MM.1S (cell line): ENCODE measurements around the gene SHC2.
"Not testable (repeated sequence)": the region's sequence is repeated elsewhere in the genome, so short reads cannot be mapped to it uniquely, and the experiment has no call there.

ENCODE experiments used
- DNase-seq: peaks from one replicate; pipeline ENCODE4 v3.0.0-alpha.2; 2015
- H2AFZ ChIP-seq: fragments of 300-600 bp; sonication (generic); 2 replicates; pipeline ENCODE4 v1.6.0; 2016; ENCODE audit warnings: antibody characterized with exemption, low read length
- H3F3A ChIP-seq: fragments of 300-600 bp; sonication (generic); 2 replicates; pipeline ENCODE4 v1.6.1; 2016; ENCODE audit warnings: mild to moderate bottlenecking, antibody characterized with exemption, low read length, moderate library complexity, mixed read lengths; ENCODE audit not compliant: insufficient read depth
- H3K27ac ChIP-seq: fragments of 300-600 bp; sonication (generic); 2 replicates; pipeline ENCODE4 v1.5.1; 2016; ENCODE audit warnings: mild to moderate bottlenecking, low read length
- H3K27me3 ChIP-seq: fragments of 300-600 bp; sonication (generic); replicated peaks from 2 replicates; pipeline ENCODE4 v1.6.0; 2016; ENCODE audit warnings: low read length; ENCODE audit not compliant: insufficient read depth
- H3K36me3 ChIP-seq: fragments of 300-600 bp; sonication (generic); replicated peaks from 2 replicates; pipeline ENCODE4 v1.6.1; 2016; ENCODE audit warnings: mild to moderate bottlenecking, low read length, mixed read lengths; ENCODE audit not compliant: insufficient read depth
- H3K4me1 ChIP-seq: fragments of 300-600 bp; sonication (generic); 2 replicates; pipeline ENCODE4 v1.6.1; 2016; ENCODE audit warnings: low read length, mixed read lengths
- H3K4me2 ChIP-seq: fragments of 300-600 bp; sonication (generic); 2 replicates; pipeline ENCODE4 v1.6.0; 2016; ENCODE audit warnings: low read depth, low read length
- H3K4me3 ChIP-seq: fragments of 300-600 bp; sonication (generic); 2 replicates; pipeline ENCODE4 v1.5.1; 2016; ENCODE audit warnings: low read length, mixed read lengths
- H3K79me2 ChIP-seq: fragments of 300-600 bp; sonication (generic); 2 replicates; pipeline ENCODE4 v1.6.1; 2016; ENCODE audit warnings: mixed run types, low read length, mixed read lengths
- H3K9ac ChIP-seq: fragments of 300-600 bp; sonication (generic); 2 replicates; pipeline ENCODE4 v1.6.1; 2016; ENCODE audit warnings: low read length, mixed read lengths
- H3K9me2 ChIP-seq: fragments of 300-600 bp; sonication (generic); replicated peaks from 2 replicates; pipeline ENCODE4 v1.6.1; 2016; ENCODE audit warnings: mild to moderate bottlenecking, low read length, mixed read lengths; ENCODE audit not compliant: insufficient read depth
- H3K9me3 ChIP-seq: fragments of 300-600 bp; sonication (generic); replicated peaks from 2 replicates; pipeline ENCODE4 v1.6.1; 2016; ENCODE audit warnings: mild to moderate bottlenecking, low read length, mixed read lengths; ENCODE audit not compliant: insufficient read depth
- H4K20me1 ChIP-seq: fragments of 300-600 bp; sonication (generic); 2 replicates; pipeline ENCODE4 v1.6.1; 2016; ENCODE audit warnings: mild to moderate bottlenecking, low read length, moderate library complexity, mixed read lengths; ENCODE audit not compliant: insufficient read depth
- EZH2 ChIP-seq: fragments of 300-600 bp; sonication (generic); optimal IDR thresholded peaks from 2 replicates; pipeline ENCODE3; 2017; ENCODE audit warnings: low read depth, mild to moderate bottlenecking, antibody characterized with exemption, low read length, mixed read lengths
- EZH2phosphoT487 ChIP-seq: fragments of 300-600 bp; sonication (generic); IDR thresholded peaks from 2 replicates; pipeline ENCODE4 v1.6.1; 2018; ENCODE audit warnings: antibody characterized with exemption, low read length
- TF ChIP-seq, protein P1 (sequence below): fragments of 300-600 bp; sonication (generic); IDR thresholded peaks from 2 replicates; pipeline ENCODE4 v1.5.1; 2016; ENCODE audit warnings: antibody characterized with exemption, low read length, mixed read lengths

The SHC2 gene

DNA sequence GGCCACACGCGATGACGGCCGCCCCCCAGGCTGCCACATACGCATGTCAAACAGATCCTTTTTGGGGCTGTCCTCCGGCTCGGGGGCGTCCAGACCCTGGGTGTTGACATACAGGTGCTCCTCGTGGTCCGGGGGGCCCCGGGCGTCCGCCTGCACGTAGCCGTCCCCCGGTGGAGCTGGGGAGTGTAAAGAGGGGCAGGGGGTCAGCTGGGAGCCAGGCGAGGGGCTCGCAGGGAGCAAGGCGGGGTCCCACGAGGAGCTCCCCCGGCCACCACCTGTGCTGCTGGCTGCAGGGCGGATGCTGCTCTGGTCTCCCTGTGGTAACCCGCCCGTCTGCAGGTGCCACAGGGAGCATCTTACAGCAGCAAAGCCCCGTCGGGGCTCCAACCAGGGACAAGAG, 35.8 kb downstream of the SHC2 start:
- no peak overlapping the region for H3K9ac ChIP-seq
- H3K27me3 ChIP-seq = peaks cover 55% of the 10 kb centered on the region
- no peaks in the 10 kb centered on the region for H3F3A ChIP-seq
- H3K27ac ChIP-seq = no peak overlapping the region
- no peaks in the 10 kb centered on the region for H4K20me1 ChIP-seq
- no peaks in the 10 kb centered on the region for H3K4me1 ChIP-seq
- TF ChIP-seq EZH2 (no peak), EZH2phosphoT487 (no peak)
- TF ChIP-seq, protein P1, sequence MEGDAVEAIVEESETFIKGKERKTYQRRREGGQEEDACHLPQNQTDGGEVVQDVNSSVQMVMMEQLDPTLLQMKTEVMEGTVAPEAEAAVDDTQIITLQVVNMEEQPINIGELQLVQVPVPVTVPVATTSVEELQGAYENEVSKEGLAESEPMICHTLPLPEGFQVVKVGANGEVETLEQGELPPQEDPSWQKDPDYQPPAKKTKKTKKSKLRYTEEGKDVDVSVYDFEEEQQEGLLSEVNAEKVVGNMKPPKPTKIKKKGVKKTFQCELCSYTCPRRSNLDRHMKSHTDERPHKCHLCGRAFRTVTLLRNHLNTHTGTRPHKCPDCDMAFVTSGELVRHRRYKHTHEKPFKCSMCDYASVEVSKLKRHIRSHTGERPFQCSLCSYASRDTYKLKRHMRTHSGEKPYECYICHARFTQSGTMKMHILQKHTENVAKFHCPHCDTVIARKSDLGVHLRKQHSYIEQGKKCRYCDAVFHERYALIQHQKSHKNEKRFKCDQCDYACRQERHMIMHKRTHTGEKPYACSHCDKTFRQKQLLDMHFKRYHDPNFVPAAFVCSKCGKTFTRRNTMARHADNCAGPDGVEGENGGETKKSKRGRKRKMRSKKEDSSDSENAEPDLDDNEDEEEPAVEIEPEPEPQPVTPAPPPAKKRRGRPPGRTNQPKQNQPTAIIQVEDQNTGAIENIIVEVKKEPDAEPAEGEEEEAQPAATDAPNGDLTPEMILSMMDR = no peak
- no peak overlapping the region for H2AFZ ChIP-seq
- H3K9me2 ChIP-seq = no peaks in the 10 kb centered on the region
- H3K9me3 ChIP-seq = no peaks in the 10 kb centered on the region
- H3K4me2 ChIP-seq = no peak overlapping the region
- no peak for DNase-seq
- no peak overlapping the region for H3K4me3 ChIP-seq
- no peaks in the 10 kb centered on the region for H3K79me2 ChIP-seq
- no peaks in the 10 kb centered on the region for H3K36me3 ChIP-seq

DNA sequence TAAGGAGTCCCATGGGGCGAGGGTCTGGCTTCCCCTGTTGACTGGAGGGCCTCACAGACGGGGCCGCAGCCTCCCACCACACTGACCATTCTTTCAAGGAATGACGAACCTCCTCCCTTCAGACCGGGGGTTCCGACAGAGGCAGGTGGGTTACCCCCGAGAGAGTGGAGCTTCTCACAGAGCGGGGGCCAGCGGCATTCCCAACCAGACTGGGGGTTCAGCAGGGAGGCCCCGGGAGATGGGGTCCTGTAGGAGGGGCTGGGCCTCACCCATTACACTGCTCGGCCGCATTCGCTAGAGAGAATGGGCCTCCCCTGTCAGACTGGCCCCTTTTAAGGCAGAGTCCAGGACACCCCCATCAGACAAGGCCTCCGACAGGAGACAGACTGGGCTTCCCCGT, 36.3 kb downstream of the SHC2 start:
- H3K9ac ChIP-seq = no peak overlapping the region
- no peaks in the 10 kb centered on the region for H3K36me3 ChIP-seq
- peaks cover 60% of the 10 kb centered on the region for H3K27me3 ChIP-seq

DNA sequence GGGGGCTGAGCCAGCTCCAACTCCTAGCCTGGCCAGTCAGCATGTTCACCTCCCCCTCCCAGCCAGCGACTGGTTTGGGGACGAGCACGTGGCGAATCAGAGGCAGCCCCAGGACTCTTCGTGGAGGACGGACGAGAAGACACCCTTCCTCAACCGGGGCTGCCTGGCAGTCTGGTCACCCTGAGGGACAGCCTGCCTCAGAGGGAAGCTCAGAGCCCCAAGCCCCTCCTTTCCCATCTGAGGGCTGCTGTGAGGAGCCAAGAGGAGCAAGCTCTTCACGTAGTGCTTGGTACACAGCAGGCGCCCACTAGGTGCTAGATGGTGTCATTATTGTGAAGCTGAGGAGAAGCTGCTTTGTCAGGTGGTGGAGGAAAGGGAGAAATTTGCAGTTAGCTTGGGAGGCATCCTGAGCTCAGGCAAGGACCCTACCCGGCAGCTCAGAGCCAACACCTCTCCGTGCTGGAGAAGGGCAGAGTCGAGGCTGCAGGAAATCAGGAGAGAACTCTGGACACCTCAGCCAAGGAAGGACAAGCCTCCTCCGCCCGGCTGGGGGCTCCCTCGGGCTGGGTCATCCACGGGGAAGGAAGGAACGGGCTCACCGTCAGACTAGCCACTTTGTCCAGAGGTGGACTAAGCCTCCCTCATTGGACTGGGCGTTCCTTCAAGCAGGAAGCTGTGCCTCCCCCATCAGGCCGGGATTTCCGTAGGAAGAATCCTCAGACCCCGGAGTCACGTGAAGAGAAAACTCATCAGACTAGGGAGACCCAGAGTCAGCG, 37.0 kb downstream of the SHC2 start:
- Histone ChIP-seq H3K4me2 (no peak overlapping the region), H4K20me1 (no peaks in the 10 kb centered on the region), H3K9me3 (no peaks in the 10 kb centered on the region), H3K27me3 (peaks cover 67% of the 10 kb centered on the region), H3K79me2 (no peaks in the 10 kb centered on the region), H3K4me3 (no peak overlapping the region), H3K4me1 (no peaks in the 10 kb centered on the region), H3F3A (no peaks in the 10 kb centered on the region), H3K27ac (no peak overlapping the region), H3K36me3 (no peaks in the 10 kb centered on the region), H2AFZ (no peak overlapping the region), H3K9me2 (no peaks in the 10 kb centered on the region), H3K9ac (no peak overlapping the region)
- no peak for DNase-seq
- TF ChIP-seq, protein P1 = no peak
- TF ChIP-seq EZH2 (no peak), EZH2phosphoT487 (no peak)

More for the DNA sequence above, 36.3 kb downstream of the SHC2 start:
- Histone ChIP-seq H3K27ac (no peak overlapping the region), H3K79me2 (no peaks in the 10 kb centered on the region), H3K9me2 (no peaks in the 10 kb centered on the region), H3K4me1 (no peaks in the 10 kb centered on the region), H3K9me3 (no peaks in the 10 kb centered on the region), H4K20me1 (no peaks in the 10 kb centered on the region), H3K4me2 (no peak overlapping the region), H3K4me3 (no peak overlapping the region), H3F3A (no peaks in the 10 kb centered on the region), H2AFZ (no peak overlapping the region)
- DNase-seq = no peak
- no peak for TF ChIP-seq EZH2
- no peak for TF ChIP-seq EZH2phosphoT487
- TF ChIP-seq, protein P1 = no peak

DNA sequence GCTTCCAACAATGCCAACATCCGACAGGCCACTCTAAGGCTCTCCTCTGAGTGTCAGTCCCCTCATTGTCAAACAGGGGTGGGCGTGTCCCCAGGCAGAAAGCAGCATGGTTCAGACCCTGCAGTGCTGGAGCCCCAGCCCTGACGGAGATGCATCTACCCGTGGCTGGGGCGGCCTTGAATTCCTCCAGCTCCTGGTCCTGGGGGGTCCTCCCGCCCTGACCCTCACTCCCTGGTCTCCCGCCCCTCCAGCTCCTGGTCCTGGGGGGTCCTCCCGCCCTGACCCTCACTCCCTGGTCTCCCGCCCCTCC, 38.0 kb downstream of the SHC2 start:
- H3K4me3 ChIP-seq, H3K9me2 ChIP-seq, H3K27ac ChIP-seq, H3K9ac ChIP-seq, H3K36me3 ChIP-seq, H3K9me3 ChIP-seq, H4K20me1 ChIP-seq, H3K4me1 ChIP-seq, H2AFZ ChIP-seq, H3K79me2 ChIP-seq, H3F3A ChIP-seq, DNase-seq, H3K4me2 ChIP-seq: not testable (repeated sequence)
- peaks cover 77% of the 10 kb centered on the region for H3K27me3 ChIP-seq
